NT2/D1 (cell line): ENCODE data around the gene ARID2.

Source experiments
- DNase-seq: peaks from one replicate; pipeline ENCODE4 v3.0.0-alpha.2; 2011; ENCODE audit warnings: low read depth, low spot score
- H3K27me3 ChIP-seq: 2 replicates; pipeline ENCODE4 v1.6.0; 2011; ENCODE audit warnings: mild to moderate bottlenecking; ENCODE audit not compliant: insufficient read length, insufficient read depth
- H3K36me3 ChIP-seq: 2 replicates; pipeline ENCODE4 v1.6.1; 2011; ENCODE audit warnings: mild to moderate bottlenecking, low read length, mixed read lengths; ENCODE audit not compliant: insufficient read depth, insufficient read length
- H3K4me1 ChIP-seq: 2 replicates; pipeline ENCODE4 v1.5.1; 2011; ENCODE audit not compliant: insufficient read depth, insufficient read length
- H3K4me3 ChIP-seq: 2 replicates; pipeline ENCODE4 v1.5.1; 2011; ENCODE audit warnings: low read depth; ENCODE audit not compliant: insufficient read length
- H3K9ac ChIP-seq: 2 replicates; pipeline ENCODE4 v1.6.0; 2011; ENCODE audit warnings: low read depth; ENCODE audit not compliant: insufficient read length
- H3K9me3 ChIP-seq: 2 replicates; pipeline ENCODE4 v1.5.1; 2011; ENCODE audit warnings: mild to moderate bottlenecking, low read length; ENCODE audit not compliant: insufficient read depth
- SUZ12 ChIP-seq: IDR thresholded peaks from 2 replicates; pipeline ENCODE4 v1.6.1; 2011; ENCODE audit not compliant: insufficient read length, insufficient read depth; ENCODE audit errors: extremely low read depth
- YY1 ChIP-seq: IDR thresholded peaks from 2 replicates; pipeline ENCODE4 v1.6.1; 2011; ENCODE audit not compliant: insufficient read length, insufficient read depth
- ZNF274 ChIP-seq: IDR thresholded peaks from 2 replicates; pipeline ENCODE4 v1.6.1; 2011; ENCODE audit warnings: mild to moderate bottlenecking, low read depth, low read length

Gene ARID2

GRCh38 chr12:45762185-45763110, 32.9 kb downstream of the ARID2 start:
- Histone ChIP-seq H3K4me1 (no peaks in the 10 kb centered on the region), H3K36me3 (peaks cover 2% of the 10 kb centered on the region), H3K27me3 (no peaks in the 10 kb centered on the region), H3K4me3 (no peak overlapping the region), H3K9ac (no peak overlapping the region), H3K9me3 (no peaks in the 10 kb centered on the region)
- no peak for DNase-seq
- no peak for TF ChIP-seq SUZ12

- no peak for DNase-seq
- H3K9me3 ChIP-seq: no peaks in the 10 kb centered on the region
- TF ChIP-seq YY1 (no peak), ZNF274 (no peak), SUZ12 (no peak)
- H3K27me3 ChIP-seq: no peaks in the 10 kb centered on the region
- H3K36me3 ChIP-seq: peaks cover 2% of the 10 kb centered on the region
- no peak overlapping the region for H3K4me3 ChIP-seq
- no peaks in the 10 kb centered on the region for H3K4me1 ChIP-seq
- H3K9ac ChIP-seq: no peak overlapping the region
Measured at GRCh38 chr12:45763381-45763780, 33.9 kb downstream of the ARID2 start.

GRCh38 chr12:45768194-45768593, 38.7 kb downstream of the ARID2 start:
- H3K9ac ChIP-seq: no peak overlapping the region
- H3K4me1 ChIP-seq: no peaks in the 10 kb centered on the region
- no peaks in the 10 kb centered on the region for H3K27me3 ChIP-seq
- DNase-seq: no peak
- TF ChIP-seq ZNF274: no peak
- no peak for TF ChIP-seq SUZ12
- TF ChIP-seq YY1: no peak
- H3K9me3 ChIP-seq: peaks cover 4% of the 10 kb centered on the region
- peaks cover 4% of the 10 kb centered on the region for H3K36me3 ChIP-seq
- H3K4me3 ChIP-seq: no peak overlapping the region

- TF ChIP-seq ZNF274 (no peak), YY1 (no peak), SUZ12 (no peak)
Measured at GRCh38 chr12:45773747-45774146, 44.2 kb downstream of the ARID2 start.

GRCh38 chr12:45774508-45775162, 45.1 kb downstream of the ARID2 start:
- no peaks in the 10 kb centered on the region for H3K4me1 ChIP-seq
- peaks cover 4% of the 10 kb centered on the region for H3K36me3 ChIP-seq
- TF ChIP-seq SUZ12 (no peak), YY1 (no peak), ZNF274 (no peak)
- peaks cover 1% of the 10 kb centered on the region for H3K9me3 ChIP-seq
- no peak overlapping the region for H3K9ac ChIP-seq
- no peaks in the 10 kb centered on the region for H3K27me3 ChIP-seq
- DNase-seq: no peak
- no peak overlapping the region for H3K4me3 ChIP-seq

More at GRCh38 chr12:45773747-45774146, 44.2 kb downstream of the ARID2 start:
- Histone ChIP-seq H3K4me3 (no peak overlapping the region), H3K4me1 (no peaks in the 10 kb centered on the region), H3K36me3 (peaks cover 4% of the 10 kb centered on the region), H3K9me3 (peaks cover 4% of the 10 kb centered on the region), H3K27me3 (no peaks in the 10 kb centered on the region), H3K9ac (no peak overlapping the region)
- no peak for DNase-seq

GRCh38 chr12:45775465-45775864, 46.0 kb downstream of the ARID2 start:
- TF ChIP-seq YY1 (no peak), SUZ12 (no peak), ZNF274 (no peak)
- DNase-seq: no peak
- no peaks in the 10 kb centered on the region; the same call in 1 of the 2 replicates for H3K9me3 ChIP-seq
- H3K9ac ChIP-seq: no peak overlapping the region
- no peak overlapping the region for H3K4me3 ChIP-seq
- H3K4me1 ChIP-seq: no peaks in the 10 kb centered on the region
- H3K36me3 ChIP-seq: peaks cover 3% of the 10 kb centered on the region
- H3K27me3 ChIP-seq: no peaks in the 10 kb centered on the region

GRCh38 chr12:45775964-45776363, 46.5 kb downstream of the ARID2 start:
- no peak for DNase-seq
- Histone ChIP-seq H3K4me3 (no peak overlapping the region), H3K9me3 (no peaks in the 10 kb centered on the region), H3K27me3 (no peaks in the 10 kb centered on the region), H3K36me3 (no peaks in the 10 kb centered on the region), H3K4me1 (no peaks in the 10 kb centered on the region), H3K9ac (no peak overlapping the region)
- TF ChIP-seq SUZ12 (no peak), ZNF274 (no peak), YY1 (no peak)
